ENCODE data around the gene VEGFB. TPM values are rescaled to one million over a fixed set of nuclear protein-coding genes. Genes with fewer than 3 reads are reported as not detected.

VEGFB gene
- total and polyA plus RNA-seq, 2 of the 8 experiments (the other 6 are each of a cell fraction or from before 2014, with no cell fraction given) = 9.3 to 49.6 TPM

DNA sequence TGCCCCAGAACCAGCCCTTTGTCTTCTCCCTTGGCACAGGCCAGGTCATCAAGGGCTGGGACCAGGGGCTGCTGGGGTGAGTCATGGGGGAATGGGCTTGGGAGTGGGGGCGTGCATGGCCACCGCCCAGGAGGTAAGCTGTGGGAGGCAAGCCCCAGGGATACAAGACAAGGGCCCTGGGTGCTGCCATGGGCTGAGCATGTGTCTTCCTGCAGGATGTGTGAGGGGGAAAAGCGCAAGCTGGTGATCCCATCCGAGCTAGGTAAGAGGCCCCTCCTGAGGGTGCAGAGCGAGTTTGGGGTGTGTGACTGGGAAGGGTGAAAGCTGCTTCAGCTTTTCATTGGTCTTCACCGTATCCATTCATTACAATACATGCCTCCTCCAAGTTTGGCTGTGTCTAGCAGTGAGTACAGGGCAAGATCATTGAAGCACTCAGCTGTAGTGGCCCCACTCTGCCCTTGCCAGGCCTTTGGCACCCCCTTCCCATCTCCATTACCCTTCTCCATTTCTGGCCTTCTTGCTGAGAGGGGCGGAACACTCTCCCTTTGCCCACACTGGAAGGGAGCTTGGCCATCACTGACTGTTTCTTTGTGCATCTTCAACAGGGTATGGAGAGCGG is 9.0 kb downstream of the VEGFB start (continued):
- TF ChIP-seq YY1 (IDR thresholded peaks at IDR 0.05; ENCODE audit: low read depth, low read length) = no peak

Measured in H1 (cell line).